Measurements from ENCODE around the gene CES4A. TPM values are rescaled to one million over a fixed set of nuclear protein-coding genes. Genes with fewer than 3 reads are reported as not detected.

Gene CES4A
- total and polyA plus RNA-seq, 9 of the 15 experiments (the other 6 are each of a cell fraction or from before 2014, with no cell fraction given), result 0.09 to 0.13 (median 0.11) TPM; not detected in 6

DNA sequence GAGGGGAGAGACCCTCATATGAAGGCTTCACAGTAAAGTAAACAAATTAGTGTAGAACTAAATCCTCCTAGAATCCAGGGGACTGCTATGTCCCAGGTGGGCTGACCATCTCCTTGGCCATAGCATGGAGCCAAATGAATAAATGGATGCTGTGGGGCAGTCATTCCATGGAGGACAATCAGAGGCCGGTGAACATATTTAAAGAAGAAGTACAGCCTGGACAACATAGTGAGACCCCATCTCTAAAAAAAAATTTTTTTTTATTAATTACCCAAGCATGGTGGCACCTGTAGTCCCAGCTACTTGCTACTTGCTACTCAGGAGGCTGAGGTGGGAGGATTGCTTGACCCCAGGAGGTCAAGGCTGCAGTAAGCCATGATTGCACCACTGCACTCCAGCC is 35.3 kb downstream of the CES4A start:
- POLR2A ChIA-PET, result no interaction called here
- in situ Hi-C loops (cut with MboI), result no loop called here

More for the DNA sequence above, 35.3 kb downstream of the CES4A start:
- H3K79me2 ChIP-seq (ENCODE audit: control insufficient read depth, insufficient read depth, low read length), result peaks cover 7% of the 10 kb centered on the region; the same call in 2 of the 3 replicates
- no peaks in the 10 kb centered on the region for H3K9me1 ChIP-seq (ENCODE audit: control insufficient read depth, insufficient read depth, low read length)
- TF ChIP-seq SP2 (IDR thresholded peaks at IDR 0.05; ENCODE audit: extremely low read depth, low read depth, low read length, poor library complexity, severe bottlenecking) (no peak), ZNF318 (IDR thresholded peaks at IDR 0.05; ENCODE audit: borderline replicate concordance in 1 of 2, low read depth in 1 of 2) (no peak), ZNF121 (CRISPR knock-in tag; conservative IDR thresholded peaks at IDR 0.05) (0 out of 2 replicates have a peak, but pooled peaks have one; percentile 36), ZNF165 (CRISPR knock-in tag; IDR thresholded peaks at IDR 0.05; ENCODE audit: borderline replicate concordance) (no peak)
- 50% methylated on average over 1 of the region's 1 CpG for WGBS (ENCODE audit: insufficient coverage, low coverage, missing lambda C conversion rate)
- FAIRE-seq (no peak), DNase-seq (ENCODE audit: extremely low read depth in 1 of 4, low spot score in 3 of 4) (no peak), ATAC-seq (no peak)
- H3K4me3 ChIP-seq, result no peak overlapping the region
- no TSS peak for BruUV-seq (replicated peaks)
- peaks cover 13% of the 10 kb centered on the region in 2 experiments; a peak in 4 of 5 replicates for H3K4me1 ChIP-seq (replicated peaks in 1 of 2; ENCODE audit: control insufficient read depth in 2 of 2, insufficient read depth in 2 of 2, low read length in 2 of 2)
- CTCF ChIA-PET (ENCODE audit: low intra/inter-chr PET ratio), result no interaction called here
- H3K27me3 ChIP-seq (ENCODE audit: control insufficient read depth in 2 of 2, insufficient read depth in 2 of 2, low read length in 2 of 2), result no peaks in the 10 kb centered on the region
- no peaks in the 10 kb centered on the region for H4K20me1 ChIP-seq (replicated peaks; ENCODE audit: control insufficient read depth, insufficient read depth, low read length)
- no peaks in the 10 kb centered on the region for H3K9me3 ChIP-seq (replicated peaks; ENCODE audit: control insufficient read depth, insufficient read depth, low read depth, low read length)
- H3K9ac ChIP-seq (ENCODE audit: insufficient read depth in 1 of 2, low read depth in 2 of 2, low read length in 2 of 2), result no peak overlapping the region
- no peaks in the 10 kb centered on the region for H3K36me3 ChIP-seq (ENCODE audit: control insufficient read depth, insufficient read depth, low read length)
- no peak overlapping the region for H3K27ac ChIP-seq (ENCODE audit: extremely low read depth, low read depth, low read length)
- H2AFZ ChIP-seq (ENCODE audit: low read depth, low read length), result no peak overlapping the region
- intact Hi-C loops (cut with micrococcal nuclease), result no loop called here
- H3K4me2 ChIP-seq (ENCODE audit: insufficient read depth, low read length), result no peak overlapping the region

Measured in K562 (cell line).